SK-N-SH (cell line): Measurements from ENCODE around the gene HIF3A. TPM values are rescaled to one million over a fixed set of nuclear protein-coding genes. Genes with fewer than 3 reads are reported as not detected.

Source experiments
- CTCF ChIA-PET: fragments of 300-600, 350-600 bp; formaldehyde crosslinking; extraction: SDS; loops from one replicate; lab custom pipeline; 2021; lab: Yijun Ruan, JAX
- POLR2A ChIA-PET: fragments of 350-600 bp; sonication (Branson Sonifier 250); formaldehyde crosslinking; extraction: SDS; loops from one replicate; lab custom pipeline; 2020; ENCODE audit warnings: antibody characterized with exemption, inconsistent platforms; lab: Yijun Ruan, JAX
- DNase-seq: peaks from one replicate; pipeline ENCODE4 v3.0.0; 2012
- H2AFZ ChIP-seq: fragments of 200-600 bp; sonication (generic); 2 replicates; pipeline ENCODE4 v1.8.1; 2016; ENCODE audit warnings: antibody characterized with exemption, mild to moderate bottlenecking, low read depth
- H3F3A ChIP-seq: fragments of 200-600 bp; sonication (generic); replicated peaks from 2 replicates; pipeline ENCODE3; 2016; ENCODE audit warnings: antibody characterized with exemption, mild to moderate bottlenecking; ENCODE audit not compliant: insufficient read depth
- H3K27ac ChIP-seq, 2 experiments: fragments of 200-500 bp in 1 of 2; fragments of 200-600 bp in 1 of 2; sonication (Bioruptor generic) in 1 of 2; sonication (generic), shearing (Covaris generic) in 1 of 2; 2 replicates each; pipeline versions ENCODE4 v1.5.1 to v1.6.1; 2014 to 2016; ENCODE audit warnings: low read depth in 2 of 2, inconsistent platforms in 1 of 2, low read length in 1 of 2, mild to moderate bottlenecking in 1 of 2, mixed read lengths in 1 of 2
- H3K27me3 ChIP-seq: fragments of 200-600 bp; sonication (generic), shearing (Covaris generic); 2 replicates; pipeline ENCODE4 v1.6.1; 2016; ENCODE audit warnings: mixed run types; ENCODE audit not compliant: insufficient read depth
- H3K36me3 ChIP-seq, 2 experiments: fragments of 200-500 bp in 1 of 2; fragments of 200-600 bp in 1 of 2; sonication (Bioruptor generic) in 1 of 2; sonication (generic) in 1 of 2; replicated peaks in 1 of 2; 2 replicates each; pipeline versions ENCODE3 to v1.5.1; 2014 to 2016; ENCODE audit warnings: low read length in 1 of 2, mild to moderate bottlenecking in 1 of 2; ENCODE audit not compliant: insufficient read depth in 2 of 2, control insufficient read depth in 1 of 2
- H3K4me1 ChIP-seq, 2 experiments: fragments of 200-500 bp in 1 of 2; fragments of 200-600 bp in 1 of 2; sonication (Bioruptor generic) in 1 of 2; sonication (generic), shearing (Covaris generic) in 1 of 2; 2 replicates each; pipeline versions ENCODE4 v1.5.1 to v1.6.1; 2014 to 2016; ENCODE audit warnings: low read depth in 1 of 2, low read length in 1 of 2, mixed run types in 1 of 2; ENCODE audit not compliant: insufficient read depth in 2 of 2, control insufficient read depth in 1 of 2
- H3K4me2 ChIP-seq: fragments of 200-600 bp; sonication (generic), shearing (Covaris generic); 2 replicates; pipeline ENCODE4 v1.6.1; 2017; ENCODE audit warnings: mixed run types
- H3K4me3 ChIP-seq, 2 experiments: fragments of 200-500 bp in 1 of 2; fragments of 200-600 bp in 1 of 2; sonication (Bioruptor generic) in 1 of 2; sonication (generic), shearing (Covaris generic) in 1 of 2; 2 replicates each; pipeline versions ENCODE4 v1.5.1 to v1.8.1; 2014 to 2016; ENCODE audit warnings: low read depth in 2 of 2, inconsistent platforms in 1 of 2, low read length in 1 of 2, mild to moderate bottlenecking in 1 of 2, mixed read lengths in 1 of 2, moderate library complexity in 1 of 2
- H3K79me2 ChIP-seq: fragments of 200-600 bp; sonication (generic); 2 replicates; pipeline ENCODE4 v1.8.1; 2017; ENCODE audit warnings: mild to moderate bottlenecking; ENCODE audit not compliant: insufficient read depth
- H3K9ac ChIP-seq: fragments of 200-600 bp; sonication (generic); 2 replicates; pipeline ENCODE4 v1.6.1; 2017; ENCODE audit warnings: mixed run types
- H3K9me2 ChIP-seq: fragments of 200-600 bp; sonication (generic); 2 replicates; pipeline ENCODE4 v1.6.1; 2017; ENCODE audit warnings: mixed run types
- H3K9me3 ChIP-seq: fragments of 200-600 bp; sonication (generic); 2 replicates; pipeline ENCODE4 v1.6.1; 2017; ENCODE audit warnings: mixed run types, mild to moderate bottlenecking, moderate library complexity
- H4K20me1 ChIP-seq: fragments of 200-600 bp; sonication (generic); 2 replicates; pipeline ENCODE4 v1.6.1; 2017; ENCODE audit warnings: mild to moderate bottlenecking, mixed run types; ENCODE audit not compliant: insufficient read depth
- CHD2 ChIP-seq: fragments of 150-350 bp; IDR thresholded peaks from 2 replicates; pipeline ENCODE4 v1.6.1; 2018; ENCODE audit warnings: low read length; ENCODE audit not compliant: partially characterized antibody
- CTCF ChIP-seq: fragments of 200-600 bp; sonication (generic); IDR thresholded peaks from 2 replicates; pipeline ENCODE4 v1.6.1; 2017; ENCODE audit warnings: antibody characterized with exemption, mild to moderate bottlenecking, moderate library complexity
- ELF1 ChIP-seq: IDR thresholded peaks from 2 replicates; pipeline ENCODE4 v1.4.0; 2012
- EP300 ChIP-seq, 2 experiments: IDR thresholded peaks; 2 replicates each; pipeline versions ENCODE4 v1.4.0 to v1.6.1; 2012; ENCODE audit warnings: borderline replicate concordance in 1 of 2, low read depth in 1 of 2, low read length in 1 of 2
- FOSL2 ChIP-seq: IDR thresholded peaks from 2 replicates; pipeline ENCODE4 v1.4.0; 2012; ENCODE audit warnings: low read depth, mild to moderate bottlenecking, moderate library complexity, borderline replicate concordance
- FOXJ3 ChIP-seq: sonication (generic); formaldehyde crosslinking; IDR thresholded peaks from 2 replicates; pipeline ENCODE4 v1.5.1; 2020; ENCODE audit warnings: mild to moderate bottlenecking, missing genetic modification reagents
- GABPA ChIP-seq: IDR thresholded peaks from 2 replicates; pipeline ENCODE4 v1.4.0; 2012; ENCODE audit warnings: low read depth, mild to moderate bottlenecking
- IRF3 ChIP-seq: fragments of 150-350 bp; IDR thresholded peaks from 2 replicates; pipeline ENCODE4 v1.6.1; 2016; ENCODE audit warnings: mild to moderate bottlenecking, low read depth, low read length
- JUND ChIP-seq: IDR thresholded peaks from 2 replicates; pipeline ENCODE4 v1.4.0; 2012
- MAX ChIP-seq: IDR thresholded peaks from 2 replicates; pipeline ENCODE4 v1.4.0; 2012; ENCODE audit warnings: low read depth
- MXI1 ChIP-seq: IDR thresholded peaks from 2 replicates; pipeline ENCODE4 v1.6.1; 2012; ENCODE audit warnings: mild to moderate bottlenecking, low read depth, low read length, improper control_type of control experiment
- NFIC ChIP-seq: IDR thresholded peaks from 2 replicates; pipeline ENCODE4 v1.4.0; 2012; ENCODE audit warnings: borderline replicate concordance
- PBX3 ChIP-seq: IDR thresholded peaks from 2 replicates; pipeline ENCODE4; 2012
- POLR2AphosphoS5 ChIP-seq: IDR thresholded peaks from 2 replicates; pipeline ENCODE4 v1.6.1; 2012; ENCODE audit warnings: low read depth, low read length
- RAD21 ChIP-seq: IDR thresholded peaks from 2 replicates; pipeline ENCODE4 v1.6.1; 2012; ENCODE audit warnings: mild to moderate bottlenecking, low read length
- RCOR1 ChIP-seq: fragments of 150-350 bp; IDR thresholded peaks from 2 replicates; pipeline ENCODE4 v1.6.1; 2017; ENCODE audit warnings: antibody characterized with exemption, low read length
- REST ChIP-seq: IDR thresholded peaks from 2 replicates; pipeline ENCODE4 v1.6.1; 2012; ENCODE audit warnings: mild to moderate bottlenecking, low read depth, low read length, moderate library complexity
- RXRA ChIP-seq: IDR thresholded peaks from 2 replicates; pipeline ENCODE4 v1.4.0; 2012; ENCODE audit warnings: low read depth, mild to moderate bottlenecking, borderline replicate concordance
- SMC3 ChIP-seq: IDR thresholded peaks from 2 replicates; pipeline ENCODE4 v1.6.1; 2012; ENCODE audit warnings: low read depth, low read length, improper control_type of control experiment
- TAF1 ChIP-seq: IDR thresholded peaks from 2 replicates; pipeline ENCODE4 v1.6.1; 2012; ENCODE audit warnings: low read depth, mild to moderate bottlenecking, low read length, moderate library complexity, borderline replicate concordance
- TCF12 ChIP-seq: IDR thresholded peaks from 2 replicates; pipeline ENCODE4 v1.4.0; 2012
- TEAD4 ChIP-seq: IDR thresholded peaks from 2 replicates; pipeline ENCODE4 v1.4.0; 2012; ENCODE audit warnings: mild to moderate bottlenecking, borderline replicate concordance; ENCODE audit not compliant: insufficient read depth
- ZBTB33 ChIP-seq: IDR thresholded peaks from 2 replicates; pipeline ENCODE4 v1.4.0; 2012; ENCODE audit warnings: low read depth, borderline replicate concordance
- WGBS: methylation state at CpG from one replicate; pipeline ENCODE4 v1.1.6; 2017; ENCODE audit warnings: low lambda C conversion rate; 5-methylcytosine and 5-hydroxymethylcytosine counted together
- polyA plus RNA-seq, 3 experiments: library from polyadenylated mRNA; depleted of rRNA; stranded (reverse); fragments of >200 nt; gene quantifications; 2 replicates each; pipeline ENCODE4 v1.2.3, GENCODE V29; 2012

The HIF3A gene
- polyA plus RNA-seq, 1 of the 3 experiments (the other 2 are of a cell fraction): 0.92 TPM

GRCh38 chr19:46299004-46299509, 2.2 kb downstream of the HIF3A start:
- H3K4me2 ChIP-seq: peak overlapping the region; percentile 62
- H3K27ac ChIP-seq: peak overlapping the region in 1 of 2 experiments; percentile 29; a peak in 1 of 4 replicates
- H3K4me3 ChIP-seq: no peak overlapping the region
- H3F3A ChIP-seq: peaks cover 5% of the 10 kb centered on the region
- no peak overlapping the region; the same call in 1 of the 2 replicates for H2AFZ ChIP-seq
- 28% methylated on average over 10 of the region's 11 CpGs for WGBS
- peak; percentile 99 for DNase-seq
- no peaks in the 10 kb centered on the region for H4K20me1 ChIP-seq
- ChIA-PET CTCF (interaction anchor here (0.7 to 7.7 kb wide), 8 partner anchors 9 to 270 kb away, joined by 3 to 70 read pairs (median 4); partner anchors contain the start of gene PPP5C), POLR2A (no interaction called here)
- no peaks in the 10 kb centered on the region for H3K27me3 ChIP-seq
- no peak overlapping the region for H3K9ac ChIP-seq
- no peaks in the 10 kb centered on the region for H3K9me2 ChIP-seq
- H3K79me2 ChIP-seq: no peaks in the 10 kb centered on the region
- TF ChIP-seq RAD21: no peak
- no peak for TF ChIP-seq CTCF
- no peak; the same call in 1 of the 2 replicates for TF ChIP-seq JUND
- no peak for TF ChIP-seq SMC3
- TF ChIP-seq REST: 0 out of 2 replicates have a peak, but pooled peaks have one; percentile 44
- peak; percentile 13; the same call in 1 of the 2 replicates for TF ChIP-seq ELF1
- peak; percentile 100 for TF ChIP-seq NFIC
- no peak for TF ChIP-seq ZBTB33
- 0 out of 2 replicates have a peak, but pooled peaks have one; percentile 40 for TF ChIP-seq POLR2AphosphoS5
- TF ChIP-seq GABPA: no peak
- peak; percentile 94 for TF ChIP-seq CHD2
- peak; percentile 49 for TF ChIP-seq RCOR1
- TF ChIP-seq TAF1: no peak
- no peak for TF ChIP-seq FOXJ3
- peak; percentile 75 for TF ChIP-seq TCF12
- TF ChIP-seq FOSL2: no peak
- peak; percentile 36; the same call in 1 of the 2 replicates for TF ChIP-seq MAX
- no peak for TF ChIP-seq IRF3
- peak; percentile 50 to 52; a peak in 2 of 4 replicates for TF ChIP-seq EP300 (IDR thresholded peaks at IDR 0.05; ENCODE audit: borderline replicate concordance in 1 of 2, low read depth in 1 of 2, low read length in 1 of 2)
- TF ChIP-seq PBX3: no peak; the same call in 1 of the 2 replicates
- no peak for TF ChIP-seq TEAD4
- peak; percentile 44; the same call in 1 of the 2 replicates for TF ChIP-seq MXI1
- no peak for TF ChIP-seq RXRA
- TF ChIP-seq, all 33 proteins: peak for 10
- H3K36me3 ChIP-seq: no peaks in the 10 kb centered on the region
- peaks cover 15 to 34% of the 10 kb centered on the region in 2 experiments for H3K4me1 ChIP-seq
- H3K9me3 ChIP-seq: no peaks in the 10 kb centered on the region
